ENCODE measurements around the gene OSBPL7. TPM values are rescaled to one million over a fixed set of nuclear protein-coding genes. Genes with fewer than 3 reads are reported as not detected.

Gene OSBPL7
- total and polyA plus RNA-seq, 2 of the 8 experiments (the other 6 are each of a cell fraction or from before 2014, with no cell fraction given) = 7.2 to 8.9 TPM

DNA sequence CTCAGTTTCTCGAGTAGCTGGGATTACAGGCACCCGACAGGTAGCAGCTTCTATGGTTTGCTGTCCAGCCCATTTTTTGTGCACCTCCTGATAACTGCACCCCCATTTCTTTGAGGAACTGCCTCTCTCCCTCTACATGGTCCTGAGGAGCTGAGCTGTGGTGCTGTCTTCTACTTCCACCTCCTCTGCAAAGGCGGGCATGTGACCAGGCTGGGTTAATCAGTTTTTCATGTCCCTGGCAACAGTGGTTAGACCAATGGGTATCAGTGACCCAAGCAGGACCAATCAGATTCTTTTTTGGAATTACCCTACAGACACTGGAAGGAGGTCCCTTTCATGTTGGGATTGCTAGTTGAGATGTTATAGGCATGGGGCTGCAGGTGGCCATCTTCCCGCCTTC, 47.3 kb downstream of the OSBPL7 start:
- Histone ChIP-seq H3K79me1 (ENCODE audit: low read depth, low read length) (no peaks in the 10 kb centered on the region), H3K23me2 (ENCODE audit: low read depth, low read length) (no peaks in the 10 kb centered on the region), H2BK5ac (ENCODE audit: low read depth, low read length) (no peak overlapping the region), H3K18ac (ENCODE audit: extremely low read depth, low read length) (no peak overlapping the region), H2BK15ac (ENCODE audit: low read length) (no peak overlapping the region), H3K27ac (ENCODE audit: low read depth, low read length) (no peak overlapping the region), H4K8ac (ENCODE audit: extremely low read depth, insufficient read depth, low read length) (no peak overlapping the region), H2BK12ac (ENCODE audit: low read depth, low read length) (no peak overlapping the region), H4K91ac (replicated peaks; ENCODE audit: insufficient read length, low read length) (no peak overlapping the region), H3K9ac (replicated peaks in 1 of 4; ENCODE audit: extremely low read depth in 1 of 4, low read depth in 3 of 4, low read length in 3 of 4) (no peak overlapping the region), H3K9me3 (ENCODE audit: insufficient read depth in 2 of 2, low read depth in 1 of 2, low read length in 1 of 2) (no peaks in the 10 kb centered on the region), H3K27me3 (replicated peaks in 1 of 4; ENCODE audit: control insufficient read depth in 3 of 4, extremely low read depth in 1 of 4, insufficient read depth in 3 of 4, low read length in 3 of 4) (peaks cover 0 to 16% (median 10%) of the 10 kb centered on the region in 4 experiments; a peak in 6 of 7 replicates), H2BK120ac (replicated peaks; ENCODE audit: low read depth, low read length) (no peak overlapping the region), H3K4me3 (ENCODE audit: extremely low read depth in 1 of 4, insufficient read depth in 2 of 4, low read depth in 3 of 4, low read length in 4 of 4) (no peak overlapping the region), H3K56ac (replicated peaks; ENCODE audit: insufficient read length, low read depth, low read length) (no peak overlapping the region), H3K23ac (ENCODE audit: insufficient read length) (no peak overlapping the region), H2AFZ (ENCODE audit: low read length) (no peak overlapping the region), H2BK20ac (ENCODE audit: low read length) (no peak overlapping the region), H3K14ac (ENCODE audit: insufficient read length) (no peak overlapping the region), H3K36me3 (ENCODE audit: control insufficient read depth in 2 of 4, insufficient read depth in 4 of 4, low read length in 3 of 4) (no peaks in the 10 kb centered on the region), H2AK5ac (ENCODE audit: low read depth, low read length) (0 out of 2 replicates have a peak overlapping the region, but pooled peaks have one; percentile 34), H3K4me1 (replicated peaks in 1 of 4; ENCODE audit: control insufficient read depth in 3 of 4, insufficient read depth in 4 of 4, low read length in 3 of 4) (no peaks in the 10 kb centered on the region), H3K4ac (replicated peaks; ENCODE audit: insufficient read length, low read depth, low read length) (no peak overlapping the region), H4K20me1 (replicated peaks in 1 of 2; ENCODE audit: control insufficient read depth in 1 of 2, insufficient read depth in 2 of 2, low read length in 2 of 2) (peaks cover 0 to 2% of the 10 kb centered on the region in 2 experiments), H3K4me2 (ENCODE audit: insufficient read depth in 1 of 2, low read depth in 2 of 2, low read length in 2 of 2) (no peak overlapping the region), H4K5ac (ENCODE audit: insufficient read length, low read depth, low read length) (no peak overlapping the region), H3K79me2 (ENCODE audit: control insufficient read depth in 1 of 2, insufficient read depth in 2 of 2, low read length in 2 of 2) (no peaks in the 10 kb centered on the region)
- 70% methylated on average over 4 of the region's 4 CpGs; no CpG with 5 or more reads in 1 of the 2 experiments for WGBS, 2 experiments (ENCODE audit: extremely low coverage in 1 of 2, insufficient coverage in 1 of 2, insufficient read length in 1 of 2, insufficient replicate concordance in 2 of 2, low coverage in 1 of 2, low lambda C conversion rate in 2 of 2, missing lambda C conversion rate in 1 of 2)
- no peak for DNase-seq (ENCODE audit: low read depth in 1 of 2, low spot score in 2 of 2)
- POLR2A ChIA-PET (ENCODE audit: partially characterized antibody) = interaction anchor here (1.0 kb wide), 1 partner anchor 32 kb away, joined by 3 read pairs; no protein-coding TSS in a partner anchor
- FAIRE-seq = no peak
- CTCF ChIA-PET (ENCODE audit: partially characterized antibody) = interaction anchor here (0.7 to 8.2 kb wide), 3 partner anchors 9 to 29 kb away, joined by 3 to 57 read pairs (median 5); no protein-coding TSS in a partner anchor
- TF ChIP-seq NANOG (IDR thresholded peaks at IDR 0.05; ENCODE audit: insufficient read depth, low read depth, low read length, poor library complexity, severe bottlenecking) (no peak), RBBP5 (IDR thresholded peaks at IDR 0.05; ENCODE audit: borderline replicate concordance, low read depth, low read length) (no peak), CEBPB (IDR thresholded peaks at IDR 0.05; ENCODE audit: low read depth, low read length) (no peak), KDM5A (IDR thresholded peaks at IDR 0.05; ENCODE audit: low read length) (no peak), POLR2AphosphoS5 (IDR thresholded peaks at IDR 0.05; ENCODE audit: low read depth, low read length) (no peak), EGR1 (IDR thresholded peaks at IDR 0.05; ENCODE audit: borderline replicate concordance, low read depth, low read length) (no peak), RNF2 (IDR thresholded peaks at IDR 0.05; ENCODE audit: borderline replicate concordance, low read depth, low read length, missing control alignments, poor library complexity, severe bottlenecking) (no peak), RXRA (IDR thresholded peaks at IDR 0.05; ENCODE audit: insufficient read depth, low read depth, low read length) (no peak), TAF1 (IDR thresholded peaks at IDR 0.05; ENCODE audit: low read depth, low read length) (no peak)
- TF ChIP-seq, protein P1, sequence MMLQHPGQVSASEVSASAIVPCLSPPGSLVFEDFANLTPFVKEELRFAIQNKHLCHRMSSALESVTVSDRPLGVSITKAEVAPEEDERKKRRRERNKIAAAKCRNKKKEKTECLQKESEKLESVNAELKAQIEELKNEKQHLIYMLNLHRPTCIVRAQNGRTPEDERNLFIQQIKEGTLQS (IDR thresholded peaks at IDR 0.05; ENCODE audit: insufficient read depth, low read depth, low read length) = no peak
- TF ChIP-seq, protein P2, sequence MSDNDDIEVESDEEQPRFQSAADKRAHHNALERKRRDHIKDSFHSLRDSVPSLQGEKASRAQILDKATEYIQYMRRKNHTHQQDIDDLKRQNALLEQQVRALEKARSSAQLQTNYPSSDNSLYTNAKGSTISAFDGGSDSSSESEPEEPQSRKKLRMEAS (IDR thresholded peaks at IDR 0.05) = no peak
- TF ChIP-seq, protein P3, sequence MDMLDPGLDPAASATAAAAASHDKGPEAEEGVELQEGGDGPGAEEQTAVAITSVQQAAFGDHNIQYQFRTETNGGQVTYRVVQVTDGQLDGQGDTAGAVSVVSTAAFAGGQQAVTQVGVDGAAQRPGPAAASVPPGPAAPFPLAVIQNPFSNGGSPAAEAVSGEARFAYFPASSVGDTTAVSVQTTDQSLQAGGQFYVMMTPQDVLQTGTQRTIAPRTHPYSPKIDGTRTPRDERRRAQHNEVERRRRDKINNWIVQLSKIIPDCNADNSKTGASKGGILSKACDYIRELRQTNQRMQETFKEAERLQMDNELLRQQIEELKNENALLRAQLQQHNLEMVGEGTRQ (IDR thresholded peaks at IDR 0.05; ENCODE audit: low read length) = no peak
